Cerebellar cortex (tissue), 1 donor: ENCODE results near the gene TXNL1.
"Not testable (repeated sequence)": the region's sequence is repeated elsewhere in the genome, so short reads cannot be mapped to it uniquely, and the experiment has no call there.

Source experiments
- DNase-seq: peaks from one replicate; pipeline ENCODE4 v3.0.0-alpha.2; 2015; ENCODE audit warnings: low spot score

Gene TXNL1

DNA sequence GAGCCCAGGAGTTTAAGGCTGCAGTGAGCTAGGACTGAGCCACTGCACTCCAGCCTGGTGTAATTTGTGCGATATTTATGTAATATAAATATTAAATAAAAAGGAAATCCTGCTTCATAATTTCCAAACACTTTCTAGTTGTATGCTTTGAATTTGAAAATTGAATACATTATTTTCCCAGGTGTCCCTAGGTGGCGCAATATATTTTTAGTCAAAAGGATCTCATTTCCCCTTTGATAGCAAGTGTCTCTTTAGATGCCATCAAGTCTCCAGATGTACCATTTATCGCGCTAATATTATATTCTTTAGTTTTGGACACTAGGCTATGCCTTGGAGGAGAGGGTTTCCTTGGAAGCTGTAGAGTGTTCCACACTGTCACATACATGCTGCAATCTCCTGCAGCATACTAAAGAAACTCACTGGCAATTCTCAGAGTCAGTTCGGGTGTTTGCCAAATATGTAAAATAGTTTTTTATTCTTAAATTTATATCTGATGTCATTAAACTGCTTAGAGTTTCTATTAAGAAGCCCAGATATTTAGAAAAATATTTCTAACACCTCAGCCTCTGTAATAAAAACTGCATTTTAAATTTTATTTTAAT, 7.1 kb upstream of the TXNL1 start:
- DNase-seq = peak; percentile 11

DNA sequence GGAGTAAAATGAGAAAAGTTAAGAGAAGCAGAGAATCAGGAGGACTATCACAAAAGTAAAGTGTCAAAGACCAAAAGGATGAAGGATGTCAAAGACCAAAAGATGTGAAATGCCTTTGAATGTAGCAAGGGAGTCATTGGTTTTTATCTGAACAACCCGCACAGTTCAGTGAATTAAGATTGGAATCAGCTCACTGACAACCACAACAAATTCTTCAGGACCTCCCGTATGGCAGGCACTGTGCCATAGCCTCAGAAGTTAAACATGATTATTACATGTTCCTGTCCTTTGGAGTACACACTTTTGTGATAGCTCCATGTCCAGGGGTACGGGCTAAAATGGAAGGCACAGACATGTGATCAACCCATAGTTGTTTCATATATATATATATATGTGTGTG, 5.0 kb upstream of the TXNL1 start:
- no peak for DNase-seq

DNA sequence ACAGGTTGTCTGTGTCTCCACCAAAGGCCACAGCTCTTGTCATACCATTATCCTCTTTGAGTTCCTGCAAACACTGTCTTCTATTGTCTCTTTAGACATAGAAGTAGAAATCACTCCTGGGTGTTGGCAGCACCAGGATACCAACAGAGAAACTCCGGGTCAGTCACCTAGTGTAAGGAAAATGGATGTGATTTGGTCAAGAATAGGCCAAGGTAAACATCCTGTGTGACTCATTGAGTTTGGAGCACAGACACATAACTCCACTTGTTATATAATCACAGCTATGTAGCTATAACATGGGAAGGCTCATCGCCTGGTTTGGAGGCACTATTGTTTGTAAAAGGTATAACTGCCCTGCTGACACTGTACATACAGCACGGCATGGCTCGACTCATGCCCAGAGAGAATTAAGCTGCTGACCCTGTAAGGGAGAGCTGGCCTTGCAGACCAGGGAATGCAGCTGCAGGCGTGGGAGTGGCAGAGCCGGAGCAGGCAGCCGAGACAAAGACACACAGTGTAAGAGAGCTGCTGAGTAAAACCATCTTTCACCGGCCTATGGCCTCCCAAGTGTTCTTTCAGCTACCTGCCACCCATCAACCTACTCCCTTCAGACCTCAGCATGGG, 3.4 kb upstream of the TXNL1 start:
- no peak for DNase-seq

DNA sequence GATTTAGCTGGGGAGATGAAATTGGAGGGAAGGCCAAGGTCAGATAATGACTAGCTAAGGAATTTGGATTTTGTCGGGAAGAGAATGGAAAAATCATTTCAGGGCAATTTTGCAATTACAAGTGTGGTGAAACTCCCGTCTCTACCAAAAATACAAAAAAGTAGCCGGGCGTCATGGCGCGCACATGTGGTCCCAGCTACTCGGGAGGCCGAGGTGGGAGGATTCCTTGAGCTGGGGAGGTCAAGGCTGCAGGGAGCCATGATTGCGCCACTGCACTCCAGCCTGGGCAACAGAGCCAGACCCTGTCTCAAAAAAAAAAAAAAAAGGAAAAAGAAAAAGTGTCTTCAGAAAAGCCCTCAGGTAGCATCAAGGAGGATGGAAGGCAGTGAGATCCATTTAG, 1.2 kb upstream of the TXNL1 start:
- no peak for DNase-seq

DNA sequence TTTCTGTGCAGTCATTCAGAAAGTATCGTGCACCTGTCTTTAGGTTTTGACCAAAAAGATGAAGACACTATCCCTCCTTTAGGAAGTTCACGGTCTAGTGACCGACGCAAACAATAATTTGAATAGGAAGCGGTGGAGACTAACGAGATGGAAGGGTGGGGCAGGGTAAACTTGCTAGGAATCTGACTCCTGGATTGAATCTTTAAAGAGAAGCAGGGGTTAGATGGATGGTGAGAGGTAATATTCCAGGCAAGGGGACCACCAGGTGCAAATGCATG, 651 bp upstream of the TXNL1 start:
- DNase-seq = no peak

DNA sequence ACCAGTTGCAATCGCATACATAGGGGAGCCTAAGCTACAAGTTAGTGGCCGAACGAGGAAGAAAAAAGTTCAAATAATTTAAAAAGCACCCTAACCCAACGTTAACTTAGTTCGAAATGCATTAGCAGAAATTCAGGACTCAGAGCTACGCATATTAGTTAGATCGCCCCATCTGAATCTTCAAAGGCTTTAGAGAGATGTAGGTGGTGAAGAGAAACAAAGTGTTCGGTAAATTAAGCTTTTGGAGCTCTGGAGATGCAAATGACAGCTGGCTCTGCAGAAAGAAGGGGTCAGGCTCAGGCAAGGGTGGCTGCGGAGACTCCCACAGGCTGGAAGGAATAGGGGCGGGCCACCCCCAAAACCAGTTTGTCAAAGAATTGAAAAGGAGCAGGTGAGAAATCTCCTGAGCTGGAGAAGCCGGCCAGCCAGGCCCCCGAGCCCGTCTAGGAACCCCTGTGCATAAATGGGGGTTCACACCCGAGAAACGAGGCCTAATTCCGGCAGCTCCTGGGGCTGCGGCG, 621 bp downstream of the TXNL1 start:
- no peak for DNase-seq

DNA sequence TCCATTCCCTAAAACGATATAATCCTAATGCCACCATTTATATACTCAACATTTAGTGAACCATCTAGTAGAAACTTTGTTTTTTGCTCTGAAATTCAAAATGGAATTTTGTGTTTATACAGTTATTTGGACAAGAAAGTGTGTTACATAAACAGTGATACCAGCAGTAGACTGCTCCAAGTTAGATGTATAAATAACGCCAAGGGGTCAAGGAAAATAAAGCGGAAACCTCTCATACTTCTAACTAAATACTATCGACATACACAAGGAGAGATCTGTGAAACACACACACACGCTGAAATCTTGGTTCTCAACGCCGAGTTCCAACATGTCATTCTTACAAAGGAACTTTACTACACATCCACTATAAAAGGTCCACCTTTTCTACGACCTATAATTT, 1.2 kb downstream of the TXNL1 start:
- no peak for DNase-seq

DNA sequence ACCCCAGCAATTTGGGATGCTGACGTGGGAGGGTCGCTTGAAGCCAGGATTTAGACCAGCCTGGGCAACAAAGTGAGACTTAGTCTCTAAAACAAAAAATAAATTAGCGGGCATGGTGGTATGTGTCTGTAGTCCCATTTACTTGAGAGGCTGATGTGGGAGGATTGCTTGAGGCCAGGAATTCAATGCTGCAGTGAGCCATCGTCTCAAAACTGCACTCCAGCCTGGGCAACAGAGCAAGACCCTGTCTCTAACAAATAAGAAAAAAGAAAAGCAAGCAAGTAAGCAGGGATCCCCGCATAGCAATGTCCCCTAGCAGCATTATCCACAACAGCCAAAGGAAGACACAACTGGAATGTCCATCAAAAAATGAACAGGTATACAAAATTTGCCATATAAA, 3.4 kb downstream of the TXNL1 start:
- no peak for DNase-seq

DNA sequence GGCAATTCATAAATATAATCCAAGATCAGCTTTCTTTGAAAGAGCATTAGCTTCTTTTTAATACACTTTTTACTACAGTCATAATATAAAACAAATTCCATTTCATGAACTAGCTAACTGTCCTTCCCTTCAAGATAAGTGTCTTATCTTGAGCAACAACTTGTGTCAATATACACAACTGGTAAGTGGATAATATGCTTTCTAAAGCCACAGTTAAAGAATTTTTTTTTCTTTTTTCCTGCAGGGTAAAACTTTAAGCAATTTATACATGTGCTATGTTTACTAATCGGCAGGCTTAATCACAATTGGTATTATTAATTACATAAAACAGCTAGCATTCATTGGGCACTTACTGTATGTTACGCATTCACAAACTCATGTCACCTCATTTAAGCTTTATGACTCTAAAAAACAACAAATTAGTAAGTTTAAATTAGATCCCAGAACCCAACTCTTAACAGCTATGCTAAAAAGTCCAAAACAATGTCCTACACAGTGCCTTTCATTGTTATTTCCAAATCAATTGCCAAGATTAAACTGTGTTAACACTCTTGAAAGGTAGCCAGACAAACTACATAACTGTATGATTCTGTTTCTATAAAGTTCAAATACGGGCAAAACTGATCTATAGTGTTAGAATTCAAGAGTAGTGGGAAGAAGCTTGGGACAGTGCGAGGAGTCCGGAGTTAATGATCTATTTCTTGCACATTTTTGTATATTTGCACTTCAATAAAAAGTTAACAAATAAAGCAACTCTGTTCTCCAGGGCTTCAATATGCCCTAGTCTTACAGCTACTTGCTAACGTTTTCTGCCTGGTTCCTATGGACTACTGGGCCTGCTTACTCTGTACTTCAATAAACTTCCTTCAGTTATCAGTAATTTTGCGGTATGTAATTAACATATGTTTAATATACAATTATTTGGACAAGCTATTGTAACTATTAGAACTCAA, 6.0 kb downstream of the TXNL1 start:
- DNase-seq = no peak

DNA sequence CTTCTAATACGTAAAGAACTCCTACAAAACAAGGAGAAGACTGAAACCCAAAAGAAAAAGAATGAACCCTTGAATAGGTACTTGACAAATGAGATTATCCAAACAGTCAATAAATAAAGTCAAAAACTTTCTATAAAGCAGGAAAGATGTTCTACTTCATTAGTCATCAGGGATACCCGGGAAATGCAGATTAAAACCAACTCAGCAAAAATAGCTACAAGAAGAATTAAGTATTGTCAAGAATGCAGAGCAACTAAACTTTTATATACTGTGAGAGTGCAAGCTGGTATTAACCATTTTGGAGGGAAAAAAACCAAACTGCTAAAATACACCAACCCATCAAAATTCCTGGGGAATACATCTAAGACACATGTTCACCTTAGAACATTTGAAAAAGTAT, 10.4 kb downstream of the TXNL1 start:
- DNase-seq = no peak

DNA sequence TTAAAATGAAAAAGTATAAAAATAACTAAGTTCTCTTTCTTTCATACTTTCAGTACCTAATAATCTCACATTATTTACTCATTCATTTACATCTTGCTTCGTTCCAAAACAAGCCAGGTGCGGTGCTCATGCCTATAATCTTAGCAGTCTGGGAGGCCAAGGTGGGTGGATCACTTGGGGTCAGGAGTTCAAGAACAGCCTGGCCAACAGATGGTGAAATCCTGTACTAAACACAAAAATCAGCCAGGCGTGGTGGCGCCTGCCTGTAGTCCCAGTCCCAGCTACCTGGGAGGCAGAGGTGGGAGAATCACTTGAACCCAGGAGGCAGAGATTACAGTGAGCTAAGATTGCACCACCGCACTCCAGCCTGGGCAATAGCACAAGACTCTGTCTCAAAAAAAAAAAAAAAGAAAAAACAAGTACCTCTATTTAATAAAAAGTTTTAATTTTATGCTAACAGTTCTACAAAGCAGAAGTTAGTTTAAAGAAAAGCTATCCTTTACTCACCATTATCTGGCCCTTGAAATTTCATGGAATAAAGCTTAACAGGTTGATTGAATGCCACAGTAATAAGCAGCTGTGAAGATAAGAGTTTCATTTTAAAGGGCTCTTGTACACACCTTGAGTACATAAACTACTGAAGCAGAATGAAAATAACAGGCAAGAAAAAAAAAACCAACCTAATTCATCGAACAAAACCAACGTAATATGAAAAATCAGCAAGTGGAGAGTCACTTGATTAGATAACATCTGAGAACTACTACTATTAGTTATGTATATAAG, 22.5 kb downstream of the TXNL1 start:
- no peak for DNase-seq

DNA sequence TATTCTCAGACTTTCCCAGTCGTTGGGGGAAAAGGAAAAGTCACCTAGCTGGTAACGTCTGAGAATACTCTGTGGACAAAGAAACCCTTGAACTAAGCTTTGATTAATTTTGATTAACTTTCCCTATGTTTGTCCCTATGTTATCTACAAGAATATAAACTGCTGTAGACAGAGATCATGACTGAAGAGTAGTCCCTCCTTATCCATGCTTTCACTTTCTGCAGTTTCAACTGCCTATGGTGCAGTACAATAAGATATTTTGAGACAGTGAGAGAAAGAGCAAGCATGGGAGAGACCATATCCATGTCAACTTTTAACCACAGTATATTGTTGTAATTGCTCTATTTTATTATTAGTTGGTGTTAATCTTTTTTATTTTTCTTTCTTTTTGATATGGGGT, 31.8 kb downstream of the TXNL1 start:
- no peak for DNase-seq

DNA sequence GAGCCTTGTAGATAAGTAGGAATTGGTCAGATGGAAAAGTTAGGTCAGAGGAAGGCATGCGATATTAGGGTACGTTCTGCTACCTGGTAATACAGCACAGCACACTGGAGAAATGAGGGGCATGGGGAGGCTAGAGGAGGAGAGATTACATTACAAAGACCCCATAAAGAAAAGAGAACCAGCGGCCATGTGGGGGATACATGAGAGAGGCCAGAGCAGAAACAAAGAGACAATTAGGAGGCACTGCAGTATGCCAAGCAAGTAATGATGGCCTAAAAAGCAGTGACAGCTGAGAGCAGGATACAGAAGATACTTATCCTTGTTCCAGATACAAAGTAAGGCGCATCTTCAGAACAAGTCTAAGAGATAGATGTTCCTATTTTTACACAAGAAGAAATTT, 40.0 kb downstream of the TXNL1 start:
- DNase-seq = no peak

DNA sequence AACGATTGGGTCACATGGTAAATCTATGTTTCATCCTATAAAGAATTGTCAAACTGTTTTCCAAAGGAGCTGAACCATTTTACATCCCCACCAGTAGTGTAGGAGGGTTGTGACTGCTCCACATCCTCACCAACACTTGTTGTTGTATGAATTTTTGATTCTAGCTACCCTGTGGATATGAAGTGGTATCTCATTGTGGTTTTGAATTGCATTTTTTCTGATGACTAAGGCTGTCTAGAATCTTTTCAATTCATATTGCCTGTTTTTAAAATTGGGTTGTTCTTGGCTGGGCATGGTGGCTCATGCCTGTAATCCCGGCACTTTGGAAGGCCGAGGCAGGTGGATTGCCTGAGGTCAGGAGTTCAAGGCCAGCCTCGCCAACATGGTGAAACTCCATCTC, 44.5 kb downstream of the TXNL1 start:
- no peak for DNase-seq

DNA sequence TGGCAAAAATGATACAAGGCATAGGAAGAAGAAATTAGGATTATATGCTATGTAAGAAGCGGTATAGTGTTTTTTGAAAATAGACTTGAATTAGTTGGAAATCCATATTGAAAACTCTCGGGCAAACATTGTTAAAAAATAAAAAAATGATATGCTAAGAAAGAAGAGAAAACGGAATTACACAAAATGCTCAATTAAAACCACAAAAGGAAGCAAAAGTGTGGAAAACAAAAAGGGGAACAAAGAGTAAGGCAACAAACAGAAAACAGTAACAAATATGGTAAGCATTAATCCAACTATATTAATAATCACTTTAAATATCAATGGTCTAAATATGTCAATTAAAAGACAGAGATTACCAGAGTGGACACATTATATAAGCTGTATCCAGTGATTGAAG, 58.4 kb downstream of the TXNL1 start:
- no peak for DNase-seq

DNA sequence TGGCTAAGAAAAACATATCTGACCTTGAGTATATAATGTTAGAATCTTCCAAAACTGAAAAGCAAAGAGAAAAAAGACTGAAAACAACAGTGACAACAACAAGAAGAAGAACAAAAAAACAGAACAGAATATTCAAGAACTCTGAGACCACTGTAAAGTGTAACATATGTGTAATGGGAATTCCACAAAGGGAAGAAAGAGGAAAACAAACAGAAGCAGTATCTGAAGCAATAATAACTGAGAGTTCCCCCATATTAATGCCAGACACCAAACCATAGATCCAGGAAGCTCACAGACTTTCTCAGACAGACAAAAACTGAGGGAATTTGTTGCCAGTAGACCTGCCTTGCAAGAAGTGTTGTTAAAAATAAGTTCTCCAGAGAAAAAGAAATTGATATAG, 58.9 kb downstream of the TXNL1 start:
- no peak for DNase-seq

DNA sequence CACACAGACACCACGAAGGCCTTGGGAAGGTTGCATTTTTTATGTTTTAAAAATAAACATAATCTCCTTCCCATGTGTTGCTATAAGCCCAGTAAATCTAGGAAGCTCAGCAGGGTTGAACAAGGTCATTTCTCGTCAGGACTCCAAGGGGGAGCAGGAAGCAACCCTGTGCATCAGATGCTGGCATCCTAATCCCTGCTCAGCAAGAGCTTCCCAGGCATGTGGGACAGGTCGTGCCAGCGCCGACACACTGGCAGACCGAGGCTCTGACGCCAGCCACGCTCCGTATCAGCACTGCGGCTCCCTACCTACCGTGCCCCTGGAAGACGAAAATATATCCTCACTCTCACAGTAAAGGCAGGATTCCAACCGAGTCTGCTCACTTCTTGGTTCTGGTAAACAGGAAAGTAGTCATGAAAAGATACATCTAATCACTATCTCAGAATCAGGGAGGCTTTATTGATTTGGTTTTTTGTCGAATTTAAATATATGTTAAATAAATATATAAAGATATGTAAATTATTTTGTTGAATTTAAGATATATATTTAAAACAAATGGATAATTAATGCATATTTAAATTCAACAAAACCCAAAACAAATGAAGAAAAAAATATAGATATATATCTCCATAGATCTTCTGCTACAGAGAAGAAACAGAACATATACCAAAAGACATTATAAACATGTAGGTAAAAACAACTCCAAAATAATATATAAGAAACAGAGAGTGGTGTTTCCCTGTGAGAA, 61.4 kb downstream of the TXNL1 start:
- peak; percentile 83 for DNase-seq

DNA sequence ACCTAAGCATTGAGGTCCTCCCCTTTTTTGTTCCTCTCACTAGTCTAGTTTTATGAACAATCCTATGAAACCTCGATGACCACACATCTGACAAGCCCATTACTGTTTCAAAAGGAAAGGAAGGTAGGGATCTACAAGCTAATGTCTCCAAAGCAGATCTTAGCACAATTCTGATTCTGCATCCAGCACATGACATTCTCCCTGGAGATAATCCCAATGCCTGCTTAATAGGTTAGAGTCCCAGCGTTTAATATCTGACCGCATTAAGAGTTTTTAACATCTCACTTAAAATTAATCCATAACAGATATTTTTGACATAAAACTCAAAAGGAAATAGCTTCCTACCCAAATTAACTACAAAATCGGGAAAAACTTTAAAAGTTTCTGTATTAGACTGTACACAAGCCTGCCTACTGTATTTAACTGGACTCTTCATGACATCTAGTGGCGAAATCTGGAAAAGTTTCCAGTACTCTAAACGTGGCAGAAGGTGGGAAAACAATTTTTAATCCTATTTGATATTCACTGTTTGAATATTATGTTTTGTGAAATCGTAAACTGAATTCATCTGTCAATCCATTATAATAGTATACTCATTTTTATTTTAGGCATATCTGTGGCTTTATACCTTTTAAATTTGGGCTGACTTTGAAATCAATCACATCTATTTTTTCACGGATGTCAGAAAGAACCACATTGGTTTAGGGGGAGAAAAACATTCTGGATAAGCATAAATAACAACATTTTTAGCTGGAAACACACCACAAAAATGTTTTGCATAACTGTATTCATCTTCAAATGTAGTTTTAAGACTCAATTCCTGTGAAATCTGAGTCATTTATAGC, 62.4 kb downstream of the TXNL1 start:
- DNase-seq = peak; percentile 81

DNA sequence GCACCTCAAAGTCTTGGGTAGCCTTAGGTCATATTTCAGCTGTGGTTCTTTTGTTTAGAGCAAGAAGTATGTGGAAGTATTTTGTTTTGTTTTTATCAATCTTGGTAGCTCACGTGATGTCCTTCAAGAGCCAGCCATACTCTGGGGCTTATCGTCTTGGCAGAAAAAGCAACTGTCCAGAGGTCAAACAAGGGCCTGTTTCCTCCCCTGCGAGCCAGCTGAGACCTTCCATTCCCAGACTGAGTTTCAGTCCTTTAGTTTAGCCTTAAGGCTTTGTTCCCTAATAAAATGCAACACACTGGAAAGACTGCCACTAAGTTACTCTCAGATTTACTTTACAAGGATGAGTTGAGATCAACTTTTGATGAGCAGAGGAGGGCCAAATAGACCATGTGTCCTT, 63.5 kb downstream of the TXNL1 start:
- no peak for DNase-seq

DNA sequence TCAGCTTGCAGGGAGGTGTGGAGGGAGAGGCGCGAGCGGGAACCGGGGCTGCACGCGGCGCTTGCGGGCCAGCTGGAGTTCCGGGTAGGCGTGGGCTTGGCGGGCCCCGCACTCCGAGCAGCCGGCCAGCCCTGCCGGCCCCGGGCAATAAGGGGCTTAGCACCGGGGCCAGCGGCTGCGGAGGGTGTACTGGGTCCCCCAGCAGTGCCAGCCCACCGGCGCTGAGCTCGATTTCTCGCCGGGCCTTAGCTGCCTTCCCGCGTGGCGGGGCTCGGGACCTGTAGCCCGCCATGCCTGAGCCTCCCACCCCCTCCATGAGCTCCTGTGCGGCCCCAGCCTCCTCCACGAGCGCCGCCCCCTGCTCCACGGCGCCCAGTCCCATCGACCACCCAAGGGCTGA, 66.1 kb downstream of the TXNL1 start:
- DNase-seq = not testable (repeated sequence)

DNA sequence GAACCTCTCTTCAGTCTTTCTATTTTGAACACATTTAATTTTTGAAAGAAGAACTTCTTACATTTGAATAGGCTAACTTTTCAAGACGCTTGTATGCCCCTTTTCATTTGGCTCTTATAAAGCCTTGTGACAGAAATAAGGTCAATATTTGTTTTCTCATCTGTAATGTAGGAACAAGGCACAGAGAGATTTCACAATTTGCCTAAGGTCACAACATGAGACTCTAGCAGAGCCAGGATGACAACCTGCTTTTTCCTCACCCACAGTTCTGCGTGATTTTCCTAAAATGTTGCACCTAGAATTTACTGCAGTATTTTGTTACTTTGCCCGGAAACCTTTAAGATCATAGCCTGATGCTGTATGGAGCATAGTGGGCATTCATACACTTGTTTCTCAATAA, 67.4 kb downstream of the TXNL1 start:
- DNase-seq = no peak
